Upper lobe of right lung (tissue), 1 donor: ENCODE measurements around the gene SLC4A11. TPM values are rescaled to one million over a fixed set of nuclear protein-coding genes. Genes with fewer than 3 reads are reported as not detected.

Experiments
- ATAC-seq: fragments of 200-7000 bp; cut with Tn5 transposase; one replicate; pipeline ENCODE4 v1.9.1; 2020; ENCODE audit warnings: mild to moderate bottlenecking, moderate library complexity
- DNase-seq: peaks from one replicate; pipeline ENCODE4 v3.0.0-alpha.2; 2020
- H3K27ac ChIP-seq: fragments of 200-600 bp; one replicate; pipeline ENCODE4 v1.8.0; 2022
- H3K27me3 ChIP-seq: fragments of 200-600 bp; one replicate; pipeline ENCODE4 v1.8.0; 2022; ENCODE audit warnings: mild to moderate bottlenecking
- H3K36me3 ChIP-seq: fragments of 200-600 bp; one replicate; pipeline ENCODE4 v1.8.0; 2022
- H3K4me1 ChIP-seq: fragments of 200-600 bp; one replicate; pipeline ENCODE4 v1.8.0; 2022
- H3K4me3 ChIP-seq: fragments of 200-600 bp; one replicate; pipeline ENCODE4 v1.8.0; 2022; ENCODE audit warnings: mild to moderate bottlenecking
- H3K9me3 ChIP-seq: fragments of 200-600 bp; one replicate; pipeline ENCODE4 v1.8.0; 2022
- intact Hi-C: fragments of 100-400 bp; cut with DNase I; formaldehyde crosslinking; loops from one replicate; pipeline ENCODE4 v1.11.0; 2022
- total RNA-seq: library from RNA; stranded (reverse); fragmentation: NEBNext Ultra II Directional; extraction: Animal tissue kit (Norgen Biotek cat#: 25700); gene quantifications from one replicate; pipeline ENCODE4 v1.2.1, GENCODE V29; 2021
- TF ChIP-seq, protein P1 (sequence below): fragments of 200-600 bp; IDR thresholded peaks from one replicate; pipeline ENCODE4 v1.8.0; 2022; ENCODE audit warnings: antibody characterized with exemption
- donor health status: DM: no; HTN: yes; CAD: no; lungs with severe emphysema.

SLC4A11 gene
- total RNA-seq, 1 donor from 2014 or later, result 2.7 TPM

DNA sequence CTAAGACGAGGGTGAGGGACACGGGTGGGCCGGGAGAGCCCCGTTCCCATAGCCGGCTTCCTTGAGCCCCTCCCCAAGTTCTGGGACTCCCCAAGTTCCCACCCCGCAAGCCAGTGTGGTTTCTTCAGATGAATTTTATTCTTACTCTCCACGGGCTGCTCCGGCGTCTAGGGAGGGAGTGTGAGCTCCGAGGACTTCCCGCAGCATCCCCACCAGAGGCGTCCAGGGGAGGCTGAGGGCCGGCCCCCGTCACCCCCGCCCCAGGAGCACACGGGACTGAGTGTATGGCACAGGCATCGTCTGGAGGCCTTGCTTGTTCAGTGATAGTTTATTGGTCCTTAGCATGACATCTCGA lies 10.0 kb upstream of the SLC4A11 start:
- peaks cover 10% of the 10 kb centered on the region for H3K4me1 ChIP-seq
- H3K4me3 ChIP-seq, result no peak overlapping the region
- TF ChIP-seq, protein P1, sequence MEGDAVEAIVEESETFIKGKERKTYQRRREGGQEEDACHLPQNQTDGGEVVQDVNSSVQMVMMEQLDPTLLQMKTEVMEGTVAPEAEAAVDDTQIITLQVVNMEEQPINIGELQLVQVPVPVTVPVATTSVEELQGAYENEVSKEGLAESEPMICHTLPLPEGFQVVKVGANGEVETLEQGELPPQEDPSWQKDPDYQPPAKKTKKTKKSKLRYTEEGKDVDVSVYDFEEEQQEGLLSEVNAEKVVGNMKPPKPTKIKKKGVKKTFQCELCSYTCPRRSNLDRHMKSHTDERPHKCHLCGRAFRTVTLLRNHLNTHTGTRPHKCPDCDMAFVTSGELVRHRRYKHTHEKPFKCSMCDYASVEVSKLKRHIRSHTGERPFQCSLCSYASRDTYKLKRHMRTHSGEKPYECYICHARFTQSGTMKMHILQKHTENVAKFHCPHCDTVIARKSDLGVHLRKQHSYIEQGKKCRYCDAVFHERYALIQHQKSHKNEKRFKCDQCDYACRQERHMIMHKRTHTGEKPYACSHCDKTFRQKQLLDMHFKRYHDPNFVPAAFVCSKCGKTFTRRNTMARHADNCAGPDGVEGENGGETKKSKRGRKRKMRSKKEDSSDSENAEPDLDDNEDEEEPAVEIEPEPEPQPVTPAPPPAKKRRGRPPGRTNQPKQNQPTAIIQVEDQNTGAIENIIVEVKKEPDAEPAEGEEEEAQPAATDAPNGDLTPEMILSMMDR, result no peak
- no peak overlapping the region for H3K27ac ChIP-seq
- H3K9me3 ChIP-seq, result no peaks in the 10 kb centered on the region
- H3K36me3 ChIP-seq, result peaks cover 23% of the 10 kb centered on the region
- DNase-seq (no peak), ATAC-seq (no peak)
- H3K27me3 ChIP-seq, result peaks cover 8% of the 10 kb centered on the region
- intact Hi-C loops, result no loop called here

DNA sequence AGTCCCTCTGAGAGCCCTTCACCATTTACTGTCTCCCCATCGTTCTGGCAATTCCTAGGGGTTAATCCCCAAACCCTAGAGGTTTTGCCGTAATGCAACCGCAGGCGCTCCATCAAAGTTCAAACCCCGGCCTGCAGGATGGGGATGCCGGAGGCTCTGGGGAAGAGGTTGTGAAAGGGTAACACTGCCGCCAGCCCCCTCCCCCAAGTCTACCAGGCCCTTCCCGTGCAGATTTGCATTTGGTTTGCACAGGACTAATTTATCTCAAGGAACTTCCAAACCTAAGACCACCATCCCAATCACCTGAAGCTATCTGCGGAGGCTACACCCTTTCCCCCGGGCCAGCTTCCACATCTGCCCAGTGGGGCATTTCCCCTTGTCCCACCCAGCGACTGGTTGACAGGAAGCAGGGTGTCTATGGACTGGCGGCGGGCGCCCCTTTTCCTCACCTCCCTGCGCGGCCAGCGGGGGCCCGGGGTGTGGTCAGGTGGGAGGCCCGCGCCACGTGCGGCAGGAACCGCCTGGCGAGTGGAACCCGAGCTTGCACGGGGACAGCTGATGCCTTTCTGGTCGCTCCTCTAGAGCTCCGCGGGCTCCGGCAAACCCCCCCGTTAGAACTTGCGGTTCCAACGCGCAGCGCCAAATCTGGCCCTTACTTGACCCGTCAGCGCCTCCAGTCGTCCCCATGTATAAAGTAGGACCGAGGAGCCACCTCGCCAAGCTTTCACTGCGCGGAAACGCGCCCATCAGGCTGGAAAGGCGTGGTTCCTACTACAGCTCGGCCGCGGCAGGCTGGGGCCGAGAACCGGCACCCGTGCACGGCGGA lies 9.4 kb upstream of the SLC4A11 start:
- Histone ChIP-seq H3K27ac (no peak overlapping the region), H3K27me3 (peaks cover 8% of the 10 kb centered on the region), H3K9me3 (no peaks in the 10 kb centered on the region), H3K4me1 (peaks cover 10% of the 10 kb centered on the region), H3K36me3 (peaks cover 17% of the 10 kb centered on the region), H3K4me3 (no peak overlapping the region)
- DNase-seq (no peak), ATAC-seq (peak; percentile 68)
- intact Hi-C loops, result no loop called here
- TF ChIP-seq, protein P1, result no peak

DNA sequence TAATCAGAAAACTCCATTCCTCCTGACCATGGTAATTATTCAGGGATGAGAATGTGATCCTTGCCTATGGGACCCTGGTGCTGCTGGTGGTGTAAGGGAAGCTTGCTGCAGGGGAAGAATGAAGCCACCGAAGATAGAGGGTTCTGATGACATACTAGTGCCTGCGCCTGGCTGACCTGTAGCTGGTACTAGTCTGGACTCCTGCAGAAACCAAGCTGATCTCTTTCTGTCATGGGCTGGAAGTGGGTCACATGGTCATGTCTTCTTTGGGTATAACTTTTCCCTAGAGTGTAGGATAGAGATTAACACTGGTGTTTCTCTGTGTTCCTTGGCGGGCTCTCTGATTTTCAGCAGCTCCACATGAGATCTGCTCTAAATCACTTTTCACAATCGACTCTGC lies 8.6 kb upstream of the SLC4A11 start:
- H3K9me3 ChIP-seq, result no peaks in the 10 kb centered on the region
- DNase-seq, result no peak
- TF ChIP-seq, protein P1, result no peak
- intact Hi-C loops, result no loop called here
- H3K27ac ChIP-seq, result no peak overlapping the region
- peaks cover 10% of the 10 kb centered on the region for H3K36me3 ChIP-seq
- H3K4me3 ChIP-seq, result no peak overlapping the region
- peaks cover 8% of the 10 kb centered on the region for H3K27me3 ChIP-seq
- no peak for ATAC-seq
- peaks cover 10% of the 10 kb centered on the region for H3K4me1 ChIP-seq

DNA sequence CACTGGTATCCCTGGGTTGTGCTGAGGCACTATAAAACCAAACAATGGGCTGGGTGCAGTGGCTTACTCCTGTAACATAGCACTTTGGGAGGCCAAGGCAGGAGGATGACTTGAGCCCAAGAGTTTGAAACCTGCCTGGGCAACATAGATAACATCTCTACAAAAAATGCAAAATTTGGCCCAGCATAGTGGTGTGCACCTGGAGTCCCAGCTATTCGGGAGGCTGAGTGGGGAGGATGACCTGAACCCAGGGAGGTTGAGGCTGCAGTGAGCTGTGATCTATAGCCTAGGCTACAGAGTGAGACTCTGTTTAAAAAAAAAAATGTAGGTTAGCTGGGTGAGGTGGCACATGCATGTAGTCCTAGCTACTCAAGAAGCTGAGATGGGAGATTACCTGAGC lies 7.7 kb upstream of the SLC4A11 start:
- H3K27ac ChIP-seq, result no peak overlapping the region
- peaks cover 8% of the 10 kb centered on the region for H3K27me3 ChIP-seq
- H3K4me1 ChIP-seq, result peaks cover 10% of the 10 kb centered on the region
- DNase-seq (no peak), ATAC-seq (no peak)
- TF ChIP-seq, protein P1, result no peak
- peaks cover under 1% of the 10 kb centered on the region for H3K36me3 ChIP-seq
- intact Hi-C loops, result no loop called here
- H3K4me3 ChIP-seq, result no peak overlapping the region
- no peaks in the 10 kb centered on the region for H3K9me3 ChIP-seq

DNA sequence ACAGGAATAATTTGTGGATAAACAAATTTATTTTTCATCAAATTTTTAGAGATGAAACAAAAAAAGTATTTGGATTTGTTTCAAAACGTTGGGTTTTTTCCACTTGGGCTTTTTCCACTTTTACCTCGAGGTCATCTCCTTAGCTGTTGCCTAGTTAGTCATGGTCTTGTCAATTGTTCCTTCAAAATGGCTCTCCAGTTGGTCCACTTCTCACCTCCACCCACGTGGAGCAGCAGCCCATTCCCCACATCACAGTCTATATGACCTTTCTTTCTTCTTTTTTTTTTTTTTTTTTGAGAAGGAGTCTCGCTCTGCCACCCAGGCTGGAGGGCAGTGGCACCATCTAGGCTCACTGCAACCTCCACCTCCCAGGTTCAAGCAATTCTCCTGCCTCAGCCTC lies 6.7 kb upstream of the SLC4A11 start:
- H3K36me3 ChIP-seq, result no peaks in the 10 kb centered on the region
- H3K4me3 ChIP-seq, result no peak overlapping the region
- no peaks in the 10 kb centered on the region for H3K9me3 ChIP-seq
- DNase-seq (no peak), ATAC-seq (no peak)
- peaks cover 10% of the 10 kb centered on the region for H3K4me1 ChIP-seq
- intact Hi-C loops, result no loop called here
- H3K27me3 ChIP-seq, result peaks cover 8% of the 10 kb centered on the region
- TF ChIP-seq, protein P1, result no peak
- no peak overlapping the region for H3K27ac ChIP-seq
